Astrocyte of the cerebellum (primary cell): Measurements from ENCODE around the gene ZBTB20.

ENCODE experiments used
- DNase-seq: peaks from one replicate; pipeline ENCODE4 v3.0.0-alpha.2; 2011; ENCODE audit warnings: low read depth
- H3K4me3 ChIP-seq: 2 replicates; pipeline ENCODE4 v1.5.1; 2011; ENCODE audit warnings: mild to moderate bottlenecking, low read depth, low read length, moderate library complexity
- CTCF ChIP-seq: IDR thresholded peaks from 2 replicates; pipeline ENCODE4 v1.5.1; 2012; ENCODE audit warnings: low read length, low read depth, moderate library complexity, mild to moderate bottlenecking; ENCODE audit errors: missing control alignments
- in situ Hi-C: cut with HindIII; loops from 2 replicates; pipeline ENCODE4 v1.10.0; 2017; ENCODE audit warnings: low sequenced_read_pairs

ZBTB20 gene

GRCh38 chr3:115040246-115040645 is 106.8 kb downstream of the ZBTB20 start:
- in situ Hi-C loops = no loop called here
- DNase-seq = no peak
- no peak for TF ChIP-seq CTCF
- no peak overlapping the region for H3K4me3 ChIP-seq

DNA sequence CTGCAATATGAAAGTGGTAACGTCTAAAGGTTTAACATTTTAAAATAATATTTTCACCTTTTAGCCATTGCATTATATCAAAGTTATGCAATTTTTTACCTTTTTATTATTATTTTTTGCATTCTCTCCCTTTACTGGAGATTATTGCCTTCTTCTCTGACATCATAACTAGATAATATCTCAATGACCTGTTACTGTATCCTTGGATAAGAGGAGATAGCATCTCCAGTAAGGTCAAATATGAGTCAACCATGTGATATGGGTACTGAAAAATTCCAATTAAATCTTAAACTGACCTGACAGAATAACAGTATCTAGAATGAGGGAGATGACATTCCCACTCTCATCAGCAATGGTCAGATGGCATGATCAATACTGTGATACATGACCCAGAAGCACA is 108.3 kb downstream of the ZBTB20 start:
- in situ Hi-C loops = no loop called here
- no peak for TF ChIP-seq CTCF
- no peak for DNase-seq
- H3K4me3 ChIP-seq = no peak overlapping the region

DNA sequence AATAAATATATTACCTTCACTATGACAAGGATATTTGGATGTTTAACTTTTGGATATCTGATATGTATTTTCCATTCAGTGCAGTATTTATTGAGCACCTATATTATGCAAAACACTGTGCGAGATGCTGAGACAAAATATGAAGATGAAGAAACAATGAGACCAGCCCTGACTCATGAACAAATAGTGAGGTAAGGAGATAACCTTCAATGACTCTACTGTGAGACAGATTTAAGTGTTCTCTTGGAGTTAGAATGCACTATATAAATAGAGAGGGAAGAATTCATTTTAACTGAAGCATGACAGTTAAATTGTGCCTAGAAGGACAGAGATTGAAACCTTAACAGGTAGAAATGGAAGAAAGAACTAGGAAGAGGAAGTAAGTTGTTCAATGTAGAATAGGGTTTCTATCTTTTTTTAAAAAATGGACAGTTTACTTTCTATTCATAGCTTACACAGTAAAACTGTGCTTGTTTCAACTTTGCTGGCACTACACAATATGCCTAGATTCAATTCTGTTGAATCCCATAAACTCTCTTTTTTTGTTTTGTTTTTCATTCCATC is 124.2 kb downstream of the ZBTB20 start:
- no peak for DNase-seq
- in situ Hi-C loops = no loop called here
- TF ChIP-seq CTCF = no peak
- no peak overlapping the region for H3K4me3 ChIP-seq

- in situ Hi-C loops = no loop called here
- H3K4me3 ChIP-seq = no peak overlapping the region
- DNase-seq = no peak
- TF ChIP-seq CTCF = no peak
Observed at GRCh38 chr3:115022199-115022598, 124.9 kb downstream of the ZBTB20 start.

DNA sequence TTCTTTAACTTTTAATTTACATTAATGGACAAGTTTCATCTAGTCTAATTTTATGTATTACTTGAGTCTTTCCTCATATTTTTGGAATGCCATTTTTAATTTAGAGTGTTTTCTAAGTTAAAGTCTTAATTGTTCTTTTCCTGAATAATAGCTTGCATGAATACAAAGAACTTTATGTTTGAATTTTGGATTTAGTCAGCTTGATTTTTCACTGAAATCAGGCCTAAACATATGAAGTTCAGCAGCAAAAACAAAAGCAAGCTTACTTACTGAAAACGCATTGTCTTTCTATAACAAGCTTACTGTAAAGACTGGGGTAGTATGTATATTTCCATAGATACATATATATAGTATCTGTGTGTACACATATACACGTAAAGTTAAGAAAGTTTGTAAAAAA is 126.0 kb downstream of the ZBTB20 start:
- DNase-seq = no peak
- no peak for TF ChIP-seq CTCF
- H3K4me3 ChIP-seq = no peak overlapping the region
- in situ Hi-C loops = no loop called here

GRCh38 chr3:115019900-115020299 is 127.2 kb downstream of the ZBTB20 start:
- in situ Hi-C loops = no loop called here
- no peak for TF ChIP-seq CTCF
- H3K4me3 ChIP-seq = no peak overlapping the region
- no peak for DNase-seq

GRCh38 chr3:115018694-115019093 is 128.4 kb downstream of the ZBTB20 start:
- no peak overlapping the region for H3K4me3 ChIP-seq
- in situ Hi-C loops = no loop called here
- TF ChIP-seq CTCF = no peak
- no peak for DNase-seq
